Mesendoderm (in vitro differentiated cells): ENCODE data around the gene RAB5IF. TPM values are rescaled to one million over a fixed set of nuclear protein-coding genes. Genes with fewer than 3 reads are reported as not detected.

Experiments
- small RNA-seq: library from polyadenylated mRNA; stranded (forward); fragments of <200 nt; extraction: miRNeasy Mini kit (QIAGEN cat#:217004); gene quantifications from one replicate; pipeline ENCODE3, GENCODE V24; 2013; ENCODE audit not compliant: insufficient read depth

RAB5IF gene

Small RNAs within 50 kb of the gene (small RNA-seq; reads per million reads assigned to genes)
- gene RF00017, result not detected
